Hematopoietic multipotent progenitor cell treated with erythropoietin and hydrocortisone succinate and interleukin-3 and kit ligand, for 8 days (in vitro differentiated cells): ENCODE data around the gene EPS15.
A peak's percentile ranks its signal among the peaks of the same experiment; 100 is the strongest.
"Not testable (repeated sequence)": the region's sequence is repeated elsewhere in the genome, so short reads cannot be mapped to it uniquely, and the experiment has no call there.

ENCODE experiments used
- DNase-seq: peaks from one replicate; pipeline ENCODE4 v3.0.0-alpha.2; 2015

Gene EPS15

GRCh38 chr1:51463561-51463960 is 55.5 kb downstream of the EPS15 start:
- no peak for DNase-seq

- DNase-seq = not testable (repeated sequence)
These were observed 56.8 kb downstream of the EPS15 start for GRCh38 chr1:51462289-51462688.

GRCh38 chr1:51454554-51454953 is 64.5 kb downstream of the EPS15 start:
- no peak for DNase-seq

GRCh38 chr1:51453010-51453409 is 66.1 kb downstream of the EPS15 start:
- no peak for DNase-seq

GRCh38 chr1:51448844-51449454 is 70.1 kb downstream of the EPS15 start:
- DNase-seq = peak; percentile 57

- DNase-seq = no peak
These were observed 73.5 kb downstream of the EPS15 start for GRCh38 chr1:51445351-51446090.

GRCh38 chr1:51444534-51445192 is 74.4 kb downstream of the EPS15 start:
- DNase-seq = no peak

- DNase-seq = no peak
These were observed 75.0 kb downstream of the EPS15 start for GRCh38 chr1:51444096-51444495.

- no peak for DNase-seq
These were observed 75.5 kb downstream of the EPS15 start for GRCh38 chr1:51443555-51443954.

- DNase-seq = no peak
These were observed 76.5 kb downstream of the EPS15 start for GRCh38 chr1:51442616-51443015.

- peak; percentile 49 for DNase-seq
These were observed 76.9 kb downstream of the EPS15 start for GRCh38 chr1:51442198-51442597.

GRCh38 chr1:51439895-51440294 is 79.2 kb downstream of the EPS15 start:
- DNase-seq = no peak

- no peak for DNase-seq
These were observed 80.0 kb downstream of the EPS15 start for GRCh38 chr1:51439053-51439452.

- not testable (repeated sequence) for DNase-seq
These were observed 81.7 kb downstream of the EPS15 start for GRCh38 chr1:51437391-51437790.

- no peak for DNase-seq
These were observed 83.2 kb downstream of the EPS15 start for GRCh38 chr1:51435878-51436277.

- no peak for DNase-seq
These were observed 85.0 kb downstream of the EPS15 start for GRCh38 chr1:51433972-51434510.

- peak; percentile 36 for DNase-seq
These were observed 85.6 kb downstream of the EPS15 start for GRCh38 chr1:51433269-51433971.

- DNase-seq = no peak
These were observed 86.9 kb downstream of the EPS15 start for GRCh38 chr1:51432146-51432545.

- no peak for DNase-seq
These were observed 91.6 kb downstream of the EPS15 start for GRCh38 chr1:51427438-51427837.

GRCh38 chr1:51425955-51426354 is 93.1 kb downstream of the EPS15 start:
- no peak for DNase-seq

- no peak for DNase-seq
These were observed 93.8 kb downstream of the EPS15 start for GRCh38 chr1:51425273-51425672.

GRCh38 chr1:51423073-51423821 is 95.8 kb downstream of the EPS15 start:
- peak; percentile 13 for DNase-seq
